A549 (cell line): Measurements from ENCODE around the gene PTPRN2.

Experiments
- CEBPB ChIP-seq, 2 experiments: fragments of >200 bp in 1 of 2; sonication (Bioruptor Twin) in 1 of 2; formaldehyde crosslinking in 1 of 2; IDR thresholded peaks; 2 replicates each; pipeline ENCODE4 v1.6.1; 2012 to 2016
- CTCF ChIP-seq: fragments of >200 bp; sonication (Bioruptor Twin); formaldehyde crosslinking; IDR thresholded peaks from 3 replicates; pipeline ENCODE4 v1.5.1; 2016
- EP300 ChIP-seq, 2 experiments: fragments of >200 bp; sonication (Bioruptor Twin); formaldehyde crosslinking; IDR thresholded peaks; 2 replicates in 1 of 2; 3 replicates in 1 of 2; pipeline ENCODE4 v1.6.1; 2016 to 2017
- ESRRA ChIP-seq: fragments of 150-350 bp; IDR thresholded peaks from 2 replicates; pipeline ENCODE4 v1.6.1; 2014; ENCODE audit warnings: mild to moderate bottlenecking, low read length, borderline replicate concordance
- GATA3 ChIP-seq: IDR thresholded peaks from 2 replicates; pipeline ENCODE4 v1.6.1; 2012; ENCODE audit warnings: borderline replicate concordance
- MYC ChIP-seq: IDR thresholded peaks from 2 replicates; pipeline ENCODE4 v1.6.1; 2012; ENCODE audit warnings: mild to moderate bottlenecking, inconsistent platforms, low read length, improper control_type of control experiment, borderline replicate concordance
- PBX3 ChIP-seq: IDR thresholded peaks from 2 replicates; pipeline ENCODE4 v1.6.1; 2012
- POLR2A ChIP-seq: IDR thresholded peaks from 2 replicates; pipeline ENCODE4 v1.6.1; 2012; ENCODE audit warnings: mild to moderate bottlenecking, low read length
- POLR2AphosphoS2 ChIP-seq: conservative IDR thresholded peaks from 2 replicates; pipeline ENCODE4 v1.6.1; 2012; ENCODE audit warnings: low read length, improper control_type of control experiment, inconsistent platforms
- RAD21 ChIP-seq, 2 experiments: fragments of >200 bp in 1 of 2; sonication (Bioruptor Twin) in 1 of 2; formaldehyde crosslinking in 1 of 2; IDR thresholded peaks in 1 of 2; conservative IDR thresholded peaks in 1 of 2; 2 replicates in 1 of 2; 3 replicates in 1 of 2; pipeline ENCODE4 v1.6.1; 2012 to 2018; ENCODE audit warnings: inconsistent platforms in 1 of 2
- RCOR1 ChIP-seq: fragments of 150-350 bp; IDR thresholded peaks from 2 replicates; pipeline ENCODE4 v1.6.1; 2014; ENCODE audit warnings: antibody characterized with exemption, low read length, low read depth
- REST ChIP-seq: fragments of 200-600 bp; sonication (generic); IDR thresholded peaks from 2 replicates; pipeline ENCODE4 v1.6.1; 2016; ENCODE audit warnings: antibody characterized with exemption, mild to moderate bottlenecking, moderate library complexity
- RFX5 ChIP-seq: fragments of 450-650 bp; IDR thresholded peaks from 2 replicates; pipeline ENCODE4 v1.7.1; 2014; ENCODE audit warnings: antibody characterized with exemption, mild to moderate bottlenecking, moderate library complexity
- ZC3H11A ChIP-seq: fragments of 450-650 bp; IDR thresholded peaks from 2 replicates; pipeline ENCODE4 v1.6.1; 2014; ENCODE audit warnings: antibody characterized with exemption, mild to moderate bottlenecking

- TF ChIP-seq RFX5 (no peak), ESRRA (no peak), POLR2A (no peak), CTCF (no peak), CEBPB (IDR thresholded peaks at IDR 0.05) (no peak), GATA3 (no peak), EP300 (IDR thresholded peaks at IDR 0.05) (no peak), ZC3H11A (no peak), REST (no peak), POLR2AphosphoS2 (no peak), RCOR1 (no peak), PBX3 (no peak), MYC (no peak), RAD21 (conservative IDR thresholded peaks at IDR 0.05 in 1 of 2, IDR thresholded peaks at IDR 0.05 in 1 of 2) (no peak)
Measured at GRCh38 chr7:158084555-158084954, 503.1 kb downstream of the PTPRN2 start.
